Measurements from ENCODE around the gene ATF6. TPM values are rescaled to one million over a fixed set of nuclear protein-coding genes. Genes with fewer than 3 reads are reported as not detected.

ATF6 gene
- total RNA-seq, 1 donor from 2014 or later: 38.2 TPM

GRCh38 chr1:161952607-161953172 is 186.6 kb downstream of the ATF6 start:
- Mint-ChIP-seq H3K27ac (ENCODE audit: unreplicated experiment) (no peak overlapping the region), H3K9me3 (ENCODE audit: unreplicated experiment) (no peaks in the 10 kb centered on the region), H3K27me3 (ENCODE audit: unreplicated experiment) (no peaks in the 10 kb centered on the region), H3K4me3 (ENCODE audit: unreplicated experiment) (no peak overlapping the region), H3K4me1 (ENCODE audit: unreplicated experiment) (peaks cover 18% of the 10 kb centered on the region), H3K36me3 (ENCODE audit: low read depth, unreplicated experiment) (peaks cover 6% of the 10 kb centered on the region)
- DNase-seq (ENCODE audit: low spot score): no peak
- no peak for TF ChIP-seq CTCF (IDR thresholded peaks at IDR 0.05; ENCODE audit: unreplicated experiment)

- DNase-seq (ENCODE audit: low spot score): no peak
- no peak overlapping the region for H3K4me3 Mint-ChIP-seq (ENCODE audit: unreplicated experiment)
- H3K27me3 Mint-ChIP-seq (ENCODE audit: unreplicated experiment): no peaks in the 10 kb centered on the region
- H3K4me1 Mint-ChIP-seq (ENCODE audit: unreplicated experiment): peaks cover 18% of the 10 kb centered on the region
- H3K27ac Mint-ChIP-seq (ENCODE audit: unreplicated experiment): no peak overlapping the region
- no peak for TF ChIP-seq CTCF (IDR thresholded peaks at IDR 0.05; ENCODE audit: unreplicated experiment)
- H3K36me3 Mint-ChIP-seq (ENCODE audit: low read depth, unreplicated experiment): peaks cover 6% of the 10 kb centered on the region
- no peaks in the 10 kb centered on the region for H3K9me3 Mint-ChIP-seq (ENCODE audit: unreplicated experiment)
Observed at GRCh38 chr1:161953256-161953920, 187.3 kb downstream of the ATF6 start.

GRCh38 chr1:161954050-161954449 is 187.9 kb downstream of the ATF6 start:
- no peak overlapping the region for H3K4me3 Mint-ChIP-seq (ENCODE audit: unreplicated experiment)
- no peak overlapping the region for H3K27ac Mint-ChIP-seq (ENCODE audit: unreplicated experiment)
- H3K27me3 Mint-ChIP-seq (ENCODE audit: unreplicated experiment): no peaks in the 10 kb centered on the region
- no peak for TF ChIP-seq CTCF (IDR thresholded peaks at IDR 0.05; ENCODE audit: unreplicated experiment)
- H3K9me3 Mint-ChIP-seq (ENCODE audit: unreplicated experiment): no peaks in the 10 kb centered on the region
- no peak for DNase-seq (ENCODE audit: low spot score)
- peaks cover 18% of the 10 kb centered on the region for H3K4me1 Mint-ChIP-seq (ENCODE audit: unreplicated experiment)
- H3K36me3 Mint-ChIP-seq (ENCODE audit: low read depth, unreplicated experiment): peaks cover 11% of the 10 kb centered on the region

GRCh38 chr1:161954466-161954865 is 188.3 kb downstream of the ATF6 start:
- Mint-ChIP-seq H3K4me1 (ENCODE audit: unreplicated experiment) (peaks cover 18% of the 10 kb centered on the region), H3K27me3 (ENCODE audit: unreplicated experiment) (no peaks in the 10 kb centered on the region), H3K27ac (ENCODE audit: unreplicated experiment) (no peak overlapping the region), H3K4me3 (ENCODE audit: unreplicated experiment) (no peak overlapping the region), H3K36me3 (ENCODE audit: low read depth, unreplicated experiment) (peaks cover 12% of the 10 kb centered on the region), H3K9me3 (ENCODE audit: unreplicated experiment) (no peaks in the 10 kb centered on the region)
- TF ChIP-seq CTCF (IDR thresholded peaks at IDR 0.05; ENCODE audit: unreplicated experiment): no peak
- DNase-seq (ENCODE audit: low spot score): no peak

- Mint-ChIP-seq H3K27me3 (ENCODE audit: unreplicated experiment) (no peaks in the 10 kb centered on the region), H3K4me1 (ENCODE audit: unreplicated experiment) (peaks cover 18% of the 10 kb centered on the region), H3K9me3 (ENCODE audit: unreplicated experiment) (no peaks in the 10 kb centered on the region), H3K36me3 (ENCODE audit: low read depth, unreplicated experiment) (peaks cover 12% of the 10 kb centered on the region), H3K4me3 (ENCODE audit: unreplicated experiment) (no peak overlapping the region), H3K27ac (ENCODE audit: unreplicated experiment) (no peak overlapping the region)
- no peak for TF ChIP-seq CTCF (IDR thresholded peaks at IDR 0.05; ENCODE audit: unreplicated experiment)
- DNase-seq (ENCODE audit: low spot score): no peak
Observed at GRCh38 chr1:161955606-161956005, 189.5 kb downstream of the ATF6 start.
